Measurements from ENCODE around the gene MIS18A.

- TF ChIP-seq CTCF (IDR thresholded peaks at IDR 0.05 in 8 of 11, conservative IDR thresholded peaks at IDR 0.05 in 3 of 11) (no peak), POLR2AphosphoS5 (IDR thresholded peaks at IDR 0.05) (no peak), POLR2A (IDR thresholded peaks at IDR 0.05) (no peak)
Measured at GRCh38 chr21:32308696-32309095, 29.8 kb upstream of the MIS18A start.

All from spleen (tissue), 7 donors.